Activated T-cell treated with anti-CD3 and anti-CD28 coated beads, Interleukin-2, amount 50 U/mL, for 72 hours (primary cell): ENCODE measurements around the gene HS6ST1. TPM values are rescaled to one million over a fixed set of nuclear protein-coding genes. Genes with fewer than 3 reads are reported as not detected.

Source experiments
- ATAC-seq, 2 donors: fragments of 150-1000 bp; cut with Tn5 transposase; replicated peaks in 1 of 2; 2 replicates each; pipeline ENCODE4 v1.10.0; 2021; ENCODE audit warnings: moderate library complexity in 2 of 2, mild to moderate bottlenecking in 1 of 2
- DNase-seq, 2 donors: peaks; one replicate each; pipeline ENCODE4 v3.0.0; 2021 to 2022; ENCODE audit warnings: mixed read lengths in 1 of 2
- H3K27ac Mint-ChIP-seq: one replicate; pipeline ENCODE4 v1.8.0; 2022; ENCODE audit warnings: mild to moderate bottlenecking, moderate library complexity, mixed read lengths
- H3K27me3 Mint-ChIP-seq: one replicate; pipeline ENCODE4 v1.8.0; 2022; ENCODE audit warnings: low read depth, mixed read lengths
- H3K36me3 Mint-ChIP-seq, 2 donors: one replicate each; pipeline ENCODE4 v1.8.0; 2022; ENCODE audit warnings: mixed read lengths in 2 of 2, mild to moderate bottlenecking in 1 of 2; ENCODE audit not compliant: insufficient read depth in 2 of 2
- H3K4me1 Mint-ChIP-seq: one replicate; pipeline ENCODE4 v1.8.0; 2022; ENCODE audit warnings: low read depth, mixed read lengths
- H3K4me3 Mint-ChIP-seq, 2 donors: one replicate each; pipeline ENCODE4 v1.8.0; 2022; ENCODE audit warnings: mild to moderate bottlenecking in 2 of 2, mixed read lengths in 2 of 2, moderate library complexity in 2 of 2
- H3K9me3 Mint-ChIP-seq, 2 donors: one replicate each; pipeline ENCODE4 v1.8.0; 2022; ENCODE audit warnings: mixed read lengths in 2 of 2
- total RNA-seq, 2 donors: library from RNA; stranded (reverse); gene quantifications; one replicate each; pipeline ENCODE4 v1.2.3, GENCODE V29; 2022

The HS6ST1 gene
- total RNA-seq: 10 to 100 TPM; 10.6 to 11.3 TPM

GRCh38 chr2:128318776-128319464 is at the start of gene HS6ST1:
Gene HS6ST1, minus strand, starts transcription at chr2:128318868. Its CDS starts 305 bp downstream, at chr2:128318563.
- peaks cover 42% of the 10 kb centered on the region for H3K4me1 Mint-ChIP-seq
- peaks cover 0 to 1% of the 10 kb centered on the region in 2 donors for H3K36me3 Mint-ChIP-seq
- H3K27me3 Mint-ChIP-seq: peaks cover 12% of the 10 kb centered on the region
- no peak within 1 kb of the TSS for H3K27ac Mint-ChIP-seq
- peak; percentile 87 for ATAC-seq
- no peaks in the 10 kb centered on the region for H3K9me3 Mint-ChIP-seq
- DNase-seq: peak; percentile 92 to 95
- H3K4me3 Mint-ChIP-seq: peak within 1 kb of the TSS; percentile 96 to 98

GRCh38 chr2:128367601-128368359 is 49.1 kb upstream of the HS6ST1 start:
- Mint-ChIP-seq H3K4me1 (peaks cover 6% of the 10 kb centered on the region), H3K27me3 (no peaks in the 10 kb centered on the region), H3K4me3 (no peak overlapping the region), H3K36me3 (no peaks in the 10 kb centered on the region), H3K27ac (no peak overlapping the region), H3K9me3 (no peaks in the 10 kb centered on the region)
- ATAC-seq (no peak), DNase-seq (no peak)

GRCh38 chr2:128366713-128367511 is 48.2 kb upstream of the HS6ST1 start:
- no peaks in the 10 kb centered on the region for H3K4me1 Mint-ChIP-seq
- ATAC-seq (no peak), DNase-seq (no peak)
- H3K4me3 Mint-ChIP-seq: no peak overlapping the region
- no peaks in the 10 kb centered on the region for H3K9me3 Mint-ChIP-seq
- H3K27me3 Mint-ChIP-seq: no peaks in the 10 kb centered on the region
- no peak overlapping the region for H3K27ac Mint-ChIP-seq
- no peaks in the 10 kb centered on the region for H3K36me3 Mint-ChIP-seq

- no peaks in the 10 kb centered on the region for H3K27me3 Mint-ChIP-seq
- no peaks in the 10 kb centered on the region for H3K36me3 Mint-ChIP-seq
- no peak overlapping the region for H3K27ac Mint-ChIP-seq
- H3K4me1 Mint-ChIP-seq: no peaks in the 10 kb centered on the region
- DNase-seq (no peak), ATAC-seq (no peak)
- no peaks in the 10 kb centered on the region for H3K9me3 Mint-ChIP-seq
- H3K4me3 Mint-ChIP-seq: no peak overlapping the region
Measured at GRCh38 chr2:128365217-128365905, 46.7 kb upstream of the HS6ST1 start.

GRCh38 chr2:128364441-128364911 is 45.8 kb upstream of the HS6ST1 start:
- Mint-ChIP-seq H3K4me3 (no peak overlapping the region), H3K27me3 (no peaks in the 10 kb centered on the region), H3K36me3 (no peaks in the 10 kb centered on the region), H3K9me3 (no peaks in the 10 kb centered on the region), H3K4me1 (no peaks in the 10 kb centered on the region), H3K27ac (no peak overlapping the region)
- no peak for ATAC-seq
- DNase-seq: no peak

- Mint-ChIP-seq H3K27ac (no peak overlapping the region), H3K36me3 (no peaks in the 10 kb centered on the region), H3K27me3 (no peaks in the 10 kb centered on the region), H3K4me1 (no peaks in the 10 kb centered on the region), H3K9me3 (no peaks in the 10 kb centered on the region), H3K4me3 (no peak overlapping the region)
- no peak for DNase-seq
- no peak for ATAC-seq
Measured at GRCh38 chr2:128363934-128364361, 45.3 kb upstream of the HS6ST1 start.

GRCh38 chr2:128362889-128363228 is 44.2 kb upstream of the HS6ST1 start:
- H3K27ac Mint-ChIP-seq: no peak overlapping the region
- no peak for ATAC-seq
- no peak overlapping the region for H3K4me3 Mint-ChIP-seq
- H3K9me3 Mint-ChIP-seq: no peaks in the 10 kb centered on the region
- DNase-seq: no peak
- H3K4me1 Mint-ChIP-seq: no peaks in the 10 kb centered on the region
- no peaks in the 10 kb centered on the region for H3K27me3 Mint-ChIP-seq
- no peaks in the 10 kb centered on the region for H3K36me3 Mint-ChIP-seq

GRCh38 chr2:128362176-128362888 is 43.7 kb upstream of the HS6ST1 start:
- ATAC-seq: no peak
- no peaks in the 10 kb centered on the region for H3K27me3 Mint-ChIP-seq

GRCh38 chr2:128361376-128362131 is 42.9 kb upstream of the HS6ST1 start:
- H3K27me3 Mint-ChIP-seq: no peaks in the 10 kb centered on the region

More at GRCh38 chr2:128362176-128362888, 43.7 kb upstream of the HS6ST1 start:
- H3K36me3 Mint-ChIP-seq: no peaks in the 10 kb centered on the region
- no peak overlapping the region for H3K27ac Mint-ChIP-seq
- H3K4me3 Mint-ChIP-seq: no peak overlapping the region
- DNase-seq: no peak
- no peaks in the 10 kb centered on the region for H3K9me3 Mint-ChIP-seq
- no peaks in the 10 kb centered on the region for H3K4me1 Mint-ChIP-seq

GRCh38 chr2:128360711-128361110 is 42.0 kb upstream of the HS6ST1 start:
- no peak for ATAC-seq
- Mint-ChIP-seq H3K27ac (no peak overlapping the region), H3K36me3 (no peaks in the 10 kb centered on the region), H3K27me3 (no peaks in the 10 kb centered on the region), H3K4me1 (no peaks in the 10 kb centered on the region), H3K9me3 (no peaks in the 10 kb centered on the region), H3K4me3 (no peak overlapping the region)
- no peak for DNase-seq

More at GRCh38 chr2:128361376-128362131, 42.9 kb upstream of the HS6ST1 start:
- Mint-ChIP-seq H3K4me3 (no peak overlapping the region), H3K4me1 (no peaks in the 10 kb centered on the region), H3K36me3 (no peaks in the 10 kb centered on the region), H3K9me3 (no peaks in the 10 kb centered on the region), H3K27ac (no peak overlapping the region)
- no peak for DNase-seq
- ATAC-seq: no peak

GRCh38 chr2:128359841-128360240 is 41.2 kb upstream of the HS6ST1 start:
- Mint-ChIP-seq H3K27ac (no peak overlapping the region), H3K9me3 (no peaks in the 10 kb centered on the region), H3K27me3 (no peaks in the 10 kb centered on the region), H3K36me3 (no peaks in the 10 kb centered on the region), H3K4me1 (no peaks in the 10 kb centered on the region), H3K4me3 (no peak overlapping the region)
- DNase-seq (no peak), ATAC-seq (no peak)
